ENCODE data around the gene VEPH1. TPM values are rescaled to one million over a fixed set of nuclear protein-coding genes. Genes with fewer than 3 reads are reported as not detected.

The VEPH1 gene
- total and polyA plus RNA-seq, 9 of the 15 experiments (the other 6 are each of a cell fraction or from before 2014, with no cell fraction given), result 4.5 to 15.6 (median 5.8) TPM

DNA sequence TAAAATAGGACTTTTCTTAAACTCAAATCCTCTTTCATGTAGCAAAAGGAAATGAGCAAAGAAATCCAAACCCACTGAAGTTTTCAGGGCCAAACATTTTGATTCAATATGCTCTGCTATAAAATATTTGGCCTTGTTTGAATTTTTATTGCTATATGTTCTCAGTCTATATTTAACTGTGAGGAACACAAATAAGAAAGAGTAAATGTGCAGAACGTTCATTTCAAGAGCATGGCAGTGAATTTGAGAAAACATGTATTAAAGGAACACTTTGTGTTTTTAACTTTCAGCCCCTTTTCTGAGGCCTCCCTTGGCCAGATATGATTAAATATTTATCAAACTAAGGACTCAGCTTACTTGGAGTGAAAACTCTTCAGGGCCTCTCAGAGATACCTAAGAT, 218.5 kb downstream of the VEPH1 start:
- no peak for ATAC-seq
- Histone ChIP-seq H2AFZ (ENCODE audit: low read depth, low read length) (no peak overlapping the region), H3K9ac (ENCODE audit: insufficient read depth in 1 of 2, low read depth in 2 of 2, low read length in 2 of 2) (no peak overlapping the region), H3K36me3 (ENCODE audit: control insufficient read depth, insufficient read depth, low read length) (no peaks in the 10 kb centered on the region), H3K79me2 (ENCODE audit: control insufficient read depth, insufficient read depth, low read length) (no peaks in the 10 kb centered on the region), H4K20me1 (replicated peaks; ENCODE audit: control insufficient read depth, insufficient read depth, low read length) (no peaks in the 10 kb centered on the region), H3K4me1 (replicated peaks in 1 of 2; ENCODE audit: control insufficient read depth in 2 of 2, insufficient read depth in 2 of 2, low read length in 2 of 2) (peaks cover 0 to 5% of the 10 kb centered on the region in 2 experiments; a peak in 1 of 5 replicates), H3K27me3 (ENCODE audit: control insufficient read depth in 2 of 2, insufficient read depth in 2 of 2, low read length in 2 of 2) (no peaks in the 10 kb centered on the region), H3K4me3 (no peak overlapping the region), H3K4me2 (ENCODE audit: insufficient read depth, low read length) (no peak overlapping the region), H3K9me3 (replicated peaks; ENCODE audit: control insufficient read depth, insufficient read depth, low read depth, low read length) (no peaks in the 10 kb centered on the region), H3K9me1 (ENCODE audit: control insufficient read depth, insufficient read depth, low read length) (no peaks in the 10 kb centered on the region), H3K27ac (ENCODE audit: extremely low read depth, low read depth, low read length) (no peak overlapping the region)
- POLR2A ChIA-PET, result no interaction called here
- CTCF ChIA-PET (ENCODE audit: low intra/inter-chr PET ratio), result no interaction called here
- 0% methylated on average over 1 of the region's 1 CpG for WGBS (ENCODE audit: insufficient coverage, low coverage, missing lambda C conversion rate)
- intact Hi-C loops (cut with micrococcal nuclease) (no loop called here), in situ Hi-C loops (cut with MboI) (no loop called here)
- DNase-seq (ENCODE audit: extremely low read depth in 1 of 4, low spot score in 3 of 4), result no peak
- BruUV-seq (replicated peaks), result no TSS peak
- FAIRE-seq, result no peak
- no peak for TF ChIP-seq ZMIZ1 (IDR thresholded peaks at IDR 0.05; ENCODE audit: low read depth in 2 of 2, low read length in 2 of 2)
- no peak for TF ChIP-seq HBP1 (CRISPR knock-in tag; IDR thresholded peaks at IDR 0.05)
- no peak for TF ChIP-seq ZNF592 (IDR thresholded peaks at IDR 0.05)
- no peak for TF ChIP-seq HOXB6 (CRISPR knock-in tag; IDR thresholded peaks at IDR 0.05; ENCODE audit: borderline replicate concordance)
- TF ChIP-seq ETS2 (tag; IDR thresholded peaks at IDR 0.05; ENCODE audit: borderline replicate concordance, poor library complexity, severe bottlenecking), result no peak
- TF ChIP-seq NR2C2 (CRISPR knock-in tag; IDR thresholded peaks at IDR 0.05), result no peak
- TF ChIP-seq NR2C2 (tag; IDR thresholded peaks at IDR 0.05), result no peak
- no peak for TF ChIP-seq L3MBTL2 (IDR thresholded peaks at IDR 0.05)
- TF ChIP-seq RBM34 (IDR thresholded peaks at IDR 0.05; ENCODE audit: borderline replicate concordance, insufficient read depth, low read length), result no peak
- TF ChIP-seq HOMEZ (CRISPR knock-in tag; IDR thresholded peaks at IDR 0.05), result no peak
